HUDEP-2 (cell line): ENCODE measurements around the gene SAE1.
A peak's percentile ranks its signal among the peaks of the same experiment; 100 is the strongest.

Experiments used
- DNase-seq, 76 experiments: peaks; one replicate each; lab custom pipeline; 2025; ENCODE audit not compliant: unreplicated experiment in 76 of 76; lab: John Stamatoyannopoulos, UW

The SAE1 gene

DNA sequence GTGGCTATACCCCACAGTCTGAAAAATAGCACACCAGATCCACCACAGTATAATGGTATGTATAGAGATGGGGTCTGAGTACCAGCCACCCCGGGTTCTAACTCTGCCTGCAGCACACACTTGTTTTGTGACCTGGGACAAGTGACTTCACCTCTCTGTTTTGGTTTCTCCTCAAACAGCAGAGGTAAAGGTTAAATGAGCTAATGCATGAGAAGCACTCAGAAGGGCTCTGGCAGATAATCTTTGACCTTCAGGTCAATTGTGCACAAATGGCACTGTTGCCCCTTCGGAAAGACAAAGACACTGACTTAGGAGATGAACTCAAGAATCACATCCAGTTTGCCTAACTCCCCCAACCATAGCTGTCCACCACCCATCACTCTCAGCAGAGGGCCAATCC lies 24.8 kb upstream of the SAE1 start:
- DNase-seq, result no peak

DNA sequence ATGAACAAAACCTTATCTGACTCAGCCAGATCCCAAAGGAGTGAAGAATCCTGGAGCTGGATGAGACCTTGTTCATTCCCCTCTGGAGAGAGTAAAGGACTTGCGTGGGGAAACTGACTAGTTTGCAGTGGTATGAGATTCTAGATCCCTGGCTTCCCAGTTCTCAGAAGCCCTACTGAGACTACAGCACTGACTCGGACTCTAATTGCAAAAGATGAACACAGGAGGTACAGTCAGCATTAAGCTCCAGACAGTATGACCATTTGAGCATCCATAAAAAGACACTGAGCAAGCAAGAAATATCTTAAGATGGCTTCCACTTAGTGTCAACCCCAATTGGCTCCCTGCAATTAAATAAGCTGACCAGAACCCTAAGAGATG lies 23.8 kb upstream of the SAE1 start:
- no peak for DNase-seq

DNA sequence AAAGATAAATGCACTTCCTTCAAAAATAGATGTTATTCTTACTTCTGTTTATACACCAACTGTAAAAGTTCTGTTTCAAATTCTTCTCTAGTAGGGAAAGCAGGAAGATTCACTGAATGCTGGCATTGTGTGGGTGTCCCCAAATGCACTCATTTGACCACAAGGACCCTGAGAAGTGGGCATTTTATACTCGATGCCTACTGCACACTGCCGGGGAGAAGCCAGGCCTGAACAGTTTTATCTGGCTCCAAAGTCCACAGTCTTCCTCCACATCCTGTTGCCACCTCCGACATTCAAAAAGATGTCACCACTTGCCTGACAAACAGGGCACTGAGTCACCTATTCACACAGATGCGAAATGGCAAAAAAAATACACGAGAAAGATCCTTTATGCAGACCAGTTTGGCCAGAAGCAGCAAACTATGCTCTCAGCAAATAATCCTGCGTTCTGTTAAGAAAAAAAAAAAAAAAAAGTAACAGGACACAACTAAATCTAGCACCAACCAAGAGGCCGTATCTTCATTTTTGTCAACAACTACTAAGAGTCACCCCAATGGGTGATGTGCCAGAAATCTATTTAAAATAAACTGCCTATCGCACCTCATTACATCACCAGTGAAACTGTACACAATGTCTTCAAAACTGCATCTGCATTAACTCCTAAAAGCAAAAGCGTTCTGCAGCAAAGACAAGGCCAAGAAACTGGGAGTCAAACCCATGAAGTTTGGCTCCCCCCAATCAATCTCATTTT lies 23.3 kb upstream of the SAE1 start:
- peak in 1 of 76 experiments; percentile 23 for DNase-seq

DNA sequence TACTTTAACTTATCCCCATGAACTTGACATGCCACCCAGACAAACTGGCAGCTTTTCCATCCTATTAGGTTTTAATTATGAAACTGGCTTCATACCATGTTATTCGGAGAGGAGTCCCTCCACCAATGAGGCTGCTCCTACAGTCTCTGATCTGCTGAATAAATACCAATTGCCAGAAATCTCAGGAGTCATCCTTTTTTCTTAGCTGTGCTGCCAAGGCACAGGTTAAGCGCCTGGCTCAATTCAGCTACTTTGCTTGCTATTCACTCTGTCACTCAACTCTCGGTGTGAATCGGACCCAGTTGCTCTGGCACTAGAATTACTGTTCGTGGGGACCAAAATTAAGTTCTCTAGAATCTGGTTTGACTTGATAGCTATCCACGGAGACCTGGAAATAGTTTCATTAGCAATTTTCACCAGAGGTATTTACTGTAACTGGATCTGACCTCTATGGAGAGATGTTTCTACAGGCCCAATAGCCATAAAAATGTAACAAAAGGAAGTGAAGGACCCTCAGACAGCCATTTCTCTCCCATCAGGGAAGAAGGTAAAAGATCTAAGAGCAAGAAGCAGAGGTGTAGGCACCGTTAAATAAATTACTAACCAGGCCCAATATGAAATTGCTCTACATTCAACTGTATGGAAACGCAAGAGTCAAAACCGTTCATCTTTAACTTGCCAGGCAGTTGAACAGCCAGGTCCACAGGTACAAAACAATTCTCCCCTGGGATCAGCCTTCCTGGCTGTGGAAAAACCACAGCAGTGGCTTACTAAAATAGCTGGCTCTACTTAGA lies 22.5 kb upstream of the SAE1 start:
- DNase-seq, result peak in 1 of 76 experiments; percentile 25

DNA sequence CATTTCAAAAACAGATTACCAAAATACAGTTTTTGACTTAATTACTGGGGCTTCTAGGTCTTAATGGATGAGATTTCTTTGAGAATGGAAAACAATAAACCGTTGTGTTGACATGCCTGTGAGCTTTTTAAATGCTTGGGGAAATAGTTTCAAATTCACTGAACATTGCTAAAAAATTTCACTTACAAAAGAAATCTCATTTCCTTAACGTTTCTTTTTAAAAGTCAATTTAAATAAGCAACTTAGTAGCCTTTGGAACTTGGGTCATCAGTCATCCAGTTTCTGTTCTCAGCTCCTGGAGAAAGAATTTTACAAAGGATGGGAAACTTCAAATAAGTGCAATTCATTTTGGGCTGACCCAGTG lies 21.5 kb upstream of the SAE1 start:
- no peak for DNase-seq

DNA sequence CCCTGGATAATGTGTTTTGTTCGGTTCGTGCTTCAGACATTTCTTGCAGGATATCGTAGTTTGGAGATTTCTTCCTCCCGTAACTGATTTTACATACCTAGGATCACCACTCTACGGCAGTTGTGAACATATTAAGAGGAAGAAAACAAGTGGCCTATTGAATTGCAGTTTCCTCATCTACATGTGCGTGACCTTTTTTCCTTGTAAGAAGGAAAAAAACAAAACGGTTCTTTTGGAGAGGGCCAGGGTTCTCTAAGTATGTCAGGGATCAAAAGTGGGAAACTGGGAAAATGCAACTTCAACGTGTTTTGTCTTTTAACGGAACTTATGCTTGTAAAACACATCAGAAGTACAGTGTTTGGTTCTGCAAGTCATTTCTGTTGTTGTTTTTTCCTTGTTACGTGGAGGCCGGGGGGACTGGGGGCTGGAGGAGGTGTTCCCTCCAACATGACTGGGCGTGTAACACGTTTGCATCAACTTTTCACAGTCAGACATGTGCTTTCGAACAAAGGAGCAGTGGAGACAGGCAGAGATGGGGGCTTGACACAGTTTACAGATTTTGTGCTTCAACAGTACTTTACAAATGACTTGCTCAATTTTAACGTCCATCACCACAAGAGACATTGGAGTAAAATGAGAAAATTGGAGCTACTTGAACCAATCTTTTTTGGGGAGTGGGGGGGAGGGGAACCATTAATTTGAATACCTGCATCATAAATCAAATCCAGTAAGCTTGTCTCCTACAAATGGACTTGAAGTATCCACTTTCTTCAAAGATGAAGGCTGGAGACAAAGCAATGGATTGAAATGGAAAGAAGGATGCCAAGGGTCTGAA lies 20.9 kb upstream of the SAE1 start:
- DNase-seq, result peak in 43 of 76 experiments; percentile 9 to 58 (median 36)

DNA sequence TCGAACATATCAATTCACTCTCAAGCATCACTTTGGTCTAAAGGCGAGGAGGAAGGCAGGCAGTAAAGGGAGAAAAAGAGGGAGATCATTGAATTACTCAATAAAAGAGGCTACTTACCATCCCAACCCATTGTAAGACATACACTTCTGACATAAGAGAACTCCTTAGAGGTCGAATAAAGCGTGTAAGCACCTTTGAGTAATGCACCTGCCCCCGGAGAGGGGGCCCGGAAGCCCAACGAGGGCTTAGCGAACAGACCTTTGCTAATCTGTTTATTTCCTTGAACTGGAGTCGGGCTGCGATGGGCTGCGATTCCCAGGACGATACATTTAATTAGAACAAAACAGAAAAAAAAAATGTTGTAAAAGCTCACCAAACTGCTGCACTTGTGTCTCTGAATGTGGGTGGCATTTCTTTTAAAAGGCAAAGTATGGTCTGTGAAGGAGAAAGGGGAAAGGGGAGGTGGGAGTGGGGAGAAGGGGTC lies 20.1 kb upstream of the SAE1 start:
- DNase-seq, result peak in 6 of 76 experiments; percentile 10 to 57 (median 37)

DNA sequence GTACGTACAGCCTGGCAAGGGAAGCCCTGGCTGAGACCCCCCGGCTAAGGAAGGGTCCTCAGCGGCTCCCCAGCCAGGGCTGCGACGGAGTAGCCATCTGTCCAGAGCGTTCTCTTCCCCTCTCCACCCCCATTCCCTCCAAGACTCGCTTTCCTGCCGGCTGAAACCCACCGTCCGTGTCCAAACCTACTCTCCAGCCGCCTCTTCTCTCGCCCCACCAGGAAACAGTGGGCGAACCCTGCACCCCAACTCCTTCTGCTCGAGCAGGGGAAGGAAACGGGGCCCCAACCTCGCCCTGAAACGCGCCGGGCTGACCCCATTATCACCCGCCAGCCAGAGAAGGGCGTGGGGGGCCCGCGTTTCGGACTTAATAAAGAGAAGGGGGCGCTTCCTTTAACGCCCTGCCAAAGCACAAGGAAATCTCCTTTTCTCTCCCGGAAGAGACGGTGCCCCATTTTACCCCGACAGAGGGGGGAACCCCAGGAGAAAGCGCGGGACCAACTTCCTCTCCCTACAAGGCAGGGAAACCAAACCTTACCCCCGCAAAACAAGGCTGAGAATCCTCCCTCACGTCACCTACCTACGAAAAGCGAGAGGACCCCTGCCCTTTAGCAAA lies 19.5 kb upstream of the SAE1 start:
- peak in 24 of 76 experiments; percentile 21 to 69 (median 36) for DNase-seq

DNA sequence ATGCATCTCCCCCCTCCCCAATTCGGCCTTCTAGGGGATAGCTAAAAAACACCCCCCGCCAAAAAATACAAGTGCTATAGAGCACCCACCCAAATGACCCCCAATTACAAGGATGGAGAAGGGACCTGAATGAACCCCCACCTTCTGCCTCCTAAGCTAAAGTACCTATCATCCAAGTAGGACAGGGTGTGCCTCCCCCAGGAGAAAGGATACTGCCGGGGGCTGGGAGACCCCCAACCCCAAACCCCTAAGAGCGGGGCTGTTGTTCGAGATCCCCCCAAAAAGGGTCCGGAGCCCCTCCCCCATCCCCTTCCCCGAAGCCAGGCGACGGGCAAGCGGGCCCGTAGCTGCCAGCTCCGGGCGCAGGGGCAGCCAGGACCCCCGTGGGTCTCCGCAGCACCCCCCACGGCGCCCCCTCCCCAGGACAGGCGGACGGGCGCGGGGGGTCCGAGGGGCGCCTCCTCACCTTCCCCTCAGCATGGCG lies 18.9 kb upstream of the SAE1 start:
- DNase-seq, result peak in 2 of 76 experiments; percentile 58 to 87

DNA sequence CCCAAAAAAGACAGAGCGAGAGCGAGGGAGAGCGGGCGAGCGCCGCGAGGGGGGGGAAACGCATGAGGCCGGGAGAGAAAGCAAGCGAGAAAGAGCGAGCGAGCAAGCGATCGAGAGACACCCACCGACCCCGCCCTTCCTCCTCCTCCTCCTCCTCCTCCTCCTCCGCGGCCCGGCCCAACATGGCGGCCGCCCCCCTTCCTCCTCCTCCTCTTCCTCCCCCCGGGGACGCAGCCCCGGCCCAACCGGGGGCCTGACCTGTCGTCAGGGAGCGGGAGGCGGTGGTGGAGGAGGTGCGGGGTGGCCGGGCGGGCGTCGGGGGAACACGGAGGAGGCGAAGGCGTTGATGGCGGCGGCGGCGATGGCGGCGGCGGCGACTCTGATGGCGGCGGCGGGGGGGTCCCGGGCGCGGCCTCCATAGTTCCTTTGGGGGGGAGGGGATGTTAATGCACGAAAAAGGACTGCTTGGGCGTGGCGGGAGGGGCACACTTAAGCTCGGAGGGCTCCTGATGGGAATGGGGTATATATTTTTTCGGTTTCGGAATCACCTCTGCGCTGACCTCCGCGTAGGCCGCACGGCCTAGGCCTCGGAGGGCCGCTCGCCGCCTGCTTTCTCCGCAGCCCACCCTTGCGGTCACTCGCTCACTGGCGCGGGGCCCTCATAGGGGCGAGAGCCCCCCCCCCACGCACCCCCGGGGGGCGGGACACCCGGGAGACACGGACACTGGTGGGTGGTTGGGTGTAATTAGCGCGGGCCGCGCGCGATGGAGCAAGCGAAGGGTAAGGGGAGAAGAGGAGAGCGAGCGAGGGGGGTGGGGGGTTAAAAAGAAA lies 18.3 kb upstream of the SAE1 start:
- peak in 74 of 76 experiments; percentile 68 to 97 (median 89) for DNase-seq

DNA sequence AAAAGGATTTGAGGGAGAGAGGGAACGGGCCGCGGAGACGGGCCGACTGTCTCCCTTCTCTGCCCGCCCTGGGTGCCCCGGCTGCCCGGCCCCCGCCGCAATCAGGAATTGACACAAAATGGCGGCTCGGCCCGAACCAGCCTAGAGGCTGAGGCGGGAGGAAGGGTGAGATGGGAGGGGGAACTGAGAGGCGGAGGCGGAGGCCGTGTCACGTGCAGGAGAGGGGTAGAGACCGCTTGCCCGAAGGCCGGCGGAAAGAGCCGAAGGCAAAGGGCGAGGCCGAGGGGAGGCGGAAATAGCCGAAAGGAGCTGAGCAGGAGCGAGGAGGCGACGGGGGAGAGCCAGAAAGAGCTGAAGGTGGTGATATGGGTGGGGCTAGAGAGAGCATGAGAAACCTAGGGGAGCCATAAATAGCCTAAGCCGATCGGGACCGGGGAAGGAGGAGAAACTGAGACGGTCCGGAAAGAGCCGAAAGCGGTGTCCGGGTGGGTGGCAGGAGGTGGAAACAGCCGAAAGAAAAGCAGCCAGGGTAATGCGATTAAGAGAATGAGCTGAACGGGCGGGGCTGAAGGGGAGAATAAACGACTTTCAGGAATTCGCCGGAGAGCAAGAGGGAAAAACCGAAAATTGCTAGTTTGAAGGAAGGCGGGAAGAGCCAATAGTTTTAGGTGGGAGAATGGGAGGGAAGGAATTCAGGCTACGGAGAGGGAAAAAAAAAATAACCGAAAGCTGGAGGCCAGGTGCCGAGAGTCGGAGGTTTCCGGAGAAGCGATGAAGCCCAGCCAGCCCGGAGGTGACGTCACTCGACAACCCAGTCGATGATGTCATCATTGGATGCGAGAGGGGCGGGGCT lies 17.4 kb upstream of the SAE1 start, which contains the start of gene ZC3H4:
TSS of gene ZC3H4 (minus strand) at position 780 of the 853 bp plus-strand sequence. CDS start 1,192 bp downstream, outside the sequence.
- peak; percentile 96 to 100 (median 100) for DNase-seq

DNA sequence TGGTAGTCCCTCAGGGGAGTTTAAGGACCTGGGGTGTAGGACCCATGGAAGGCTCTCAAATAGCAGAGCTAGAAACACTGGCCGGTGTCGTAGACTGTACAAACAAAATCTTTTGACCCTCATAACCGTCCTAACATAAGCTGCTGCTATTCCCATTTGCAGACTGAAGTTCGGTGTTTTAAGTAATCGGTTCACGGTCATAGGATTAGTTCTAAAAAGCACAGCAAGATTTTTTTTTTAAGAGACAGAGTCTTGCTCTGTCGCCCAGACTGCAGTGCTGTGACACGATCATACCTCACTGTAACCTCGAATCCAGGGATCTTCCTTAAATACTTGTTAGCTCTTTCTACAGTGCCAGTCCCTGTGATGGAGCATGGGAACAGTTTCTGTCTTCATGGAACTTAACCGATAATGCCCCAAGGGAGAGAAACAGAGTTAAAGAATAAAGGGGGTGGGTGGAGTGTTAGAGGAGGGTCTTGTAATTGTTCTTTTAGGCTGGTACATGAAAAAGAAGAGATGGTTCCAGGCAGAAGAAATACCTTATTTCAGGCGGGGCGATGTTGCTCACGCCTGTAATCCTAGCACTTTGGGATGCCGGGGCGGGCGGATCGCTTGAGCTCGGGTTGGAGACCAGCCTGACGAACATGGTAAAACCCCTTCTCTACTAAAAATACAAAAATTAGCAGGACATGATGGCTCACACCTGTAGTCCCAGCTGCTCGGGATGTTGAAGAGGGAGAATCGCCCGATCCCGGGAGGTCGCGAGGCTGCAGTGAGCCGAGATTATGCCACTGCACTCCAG lies 16.6 kb upstream of the SAE1 start:
- DNase-seq, result no peak

DNA sequence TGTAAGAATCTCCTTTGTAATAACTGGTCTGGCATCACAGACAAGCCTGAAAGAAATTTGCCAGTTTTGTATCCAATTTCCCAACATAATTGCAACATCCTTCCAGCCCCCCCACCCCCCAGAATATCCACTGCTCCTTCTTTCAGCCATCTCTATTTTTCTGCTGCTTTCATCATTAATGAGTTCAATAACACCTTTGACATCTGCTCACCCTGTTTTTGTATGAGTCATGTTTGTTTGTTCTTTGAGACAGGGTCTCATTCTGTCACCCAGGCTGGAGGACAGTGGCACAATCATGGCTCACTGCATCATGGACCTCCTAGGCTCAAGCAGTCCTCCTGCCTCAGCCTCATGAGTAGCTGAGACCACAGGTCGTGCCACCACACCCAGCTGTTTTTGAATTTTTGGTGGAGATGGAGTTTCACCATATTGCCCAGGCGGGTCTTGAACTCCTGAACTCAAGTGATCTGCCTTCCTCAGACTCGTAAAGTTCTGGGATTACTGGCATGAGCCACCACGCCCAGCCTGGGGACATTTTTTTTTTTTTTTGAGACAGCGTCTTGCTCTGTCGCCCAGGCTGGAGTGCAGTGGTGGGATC lies 10.1 kb upstream of the SAE1 start:
- no peak for DNase-seq

DNA sequence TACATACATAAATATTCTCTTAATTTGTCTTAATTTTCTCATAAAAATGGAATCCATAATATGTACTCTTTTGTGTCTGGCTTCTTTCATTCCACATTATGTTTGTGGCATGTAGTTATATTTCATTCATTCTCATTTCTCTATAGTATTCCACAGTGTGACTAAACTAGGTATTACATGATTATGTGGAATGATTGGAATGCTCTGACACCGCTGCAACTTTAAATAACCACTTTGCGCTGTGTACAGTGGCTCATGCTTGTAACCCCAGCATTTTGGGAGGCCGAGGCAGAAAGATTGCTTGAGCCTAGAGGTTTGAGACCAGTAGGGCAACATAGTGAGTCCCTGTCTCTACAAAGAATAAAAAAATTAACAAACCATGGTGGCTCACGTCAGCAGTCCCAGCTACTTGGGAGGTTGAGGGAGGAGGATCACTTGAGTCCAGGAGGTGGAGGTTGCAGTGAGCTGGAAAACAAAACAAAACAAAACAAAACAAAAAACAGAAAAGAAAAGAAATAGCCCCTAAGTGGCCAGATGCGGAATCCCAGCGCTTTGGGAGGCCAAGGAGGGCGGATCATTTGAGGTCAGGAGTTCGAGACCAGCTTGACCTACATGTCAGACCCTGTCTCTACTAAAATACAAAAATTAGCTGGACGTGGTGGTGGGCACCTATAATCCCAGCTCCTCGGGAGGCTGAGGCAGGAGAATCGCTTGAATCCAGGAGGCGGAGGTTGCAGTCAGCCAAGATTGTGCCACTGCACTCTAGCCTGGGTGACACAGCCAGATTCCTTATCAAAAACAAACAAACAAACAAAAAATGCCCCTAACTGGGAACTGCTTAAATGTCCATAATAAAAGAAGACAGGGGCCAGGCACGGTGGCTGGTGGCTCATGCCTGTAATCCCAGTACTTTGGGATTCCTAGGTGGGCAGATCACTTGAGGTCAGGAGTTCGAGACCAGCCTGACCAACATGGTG lies 8.0 kb upstream of the SAE1 start:
- DNase-seq, result no peak

DNA sequence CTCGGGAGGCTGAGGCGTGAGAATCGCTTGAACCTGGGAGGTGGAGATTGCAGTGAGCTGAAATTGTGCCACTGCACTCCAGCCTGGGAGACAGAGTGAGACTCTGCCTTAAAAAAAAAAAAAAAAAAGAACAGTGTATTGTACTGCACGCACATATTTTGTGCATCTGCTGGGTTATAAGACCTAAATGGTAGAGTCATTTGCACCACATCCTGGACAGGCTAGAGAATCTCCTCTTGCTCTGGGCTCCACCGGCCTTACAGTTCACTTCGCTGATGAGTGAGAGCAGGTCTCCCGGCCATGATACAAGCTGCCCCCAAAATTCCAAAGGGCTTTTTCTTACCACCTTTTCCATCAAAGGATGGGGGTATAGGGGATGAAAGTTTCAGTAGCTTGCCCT lies 7.2 kb upstream of the SAE1 start:
- no peak for DNase-seq
